GM18505 (cell line): Measurements from ENCODE around the gene NSUN2.

Experiments
- ATAC-seq: cut with Tn5 transposase; IDR thresholded peaks from one replicate; pipeline ENCODE4 v1.9.1; 2021; ENCODE audit not compliant: unreplicated experiment
- POLR2A ChIP-seq: IDR thresholded peaks from 4 replicates; pipeline ENCODE4 v1.6.1; 2011; ENCODE audit warnings: borderline replicate concordance; ENCODE audit not compliant: insufficient read depth, insufficient read length; ENCODE audit errors: extremely low read depth

NSUN2 gene

DNA sequence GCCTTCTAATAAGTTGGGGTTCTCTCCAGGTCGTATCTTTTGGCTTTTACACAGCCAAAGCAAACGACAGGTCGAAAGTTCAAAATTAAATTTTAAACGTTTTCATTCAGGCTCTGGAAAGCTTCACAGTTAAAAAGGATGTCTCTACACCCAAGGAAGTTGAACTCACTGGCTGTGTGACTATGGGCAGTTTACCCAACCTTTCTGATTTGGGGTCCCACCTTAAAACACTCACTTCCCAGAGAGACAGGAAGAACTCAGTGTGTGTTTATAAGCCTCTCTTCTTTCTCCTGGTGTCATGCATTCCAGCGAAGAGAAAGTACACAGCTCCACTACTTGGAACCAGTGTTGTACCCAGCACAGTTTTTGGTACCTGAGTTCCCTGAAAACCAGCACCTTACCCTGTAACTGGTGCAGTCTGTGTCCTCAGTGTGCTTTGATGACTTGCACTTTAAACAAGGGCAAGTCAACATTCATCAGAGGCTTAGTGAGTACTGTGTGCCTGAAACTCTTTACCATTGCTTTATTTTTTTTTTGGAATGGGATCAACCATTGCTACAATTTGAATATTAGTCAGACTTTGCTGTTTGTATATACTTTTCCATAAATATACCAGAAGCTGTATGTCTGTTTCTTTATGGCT lies 2.1 kb upstream of the NSUN2 start:
- TF ChIP-seq POLR2A: no peak
- ATAC-seq: no peak

DNA sequence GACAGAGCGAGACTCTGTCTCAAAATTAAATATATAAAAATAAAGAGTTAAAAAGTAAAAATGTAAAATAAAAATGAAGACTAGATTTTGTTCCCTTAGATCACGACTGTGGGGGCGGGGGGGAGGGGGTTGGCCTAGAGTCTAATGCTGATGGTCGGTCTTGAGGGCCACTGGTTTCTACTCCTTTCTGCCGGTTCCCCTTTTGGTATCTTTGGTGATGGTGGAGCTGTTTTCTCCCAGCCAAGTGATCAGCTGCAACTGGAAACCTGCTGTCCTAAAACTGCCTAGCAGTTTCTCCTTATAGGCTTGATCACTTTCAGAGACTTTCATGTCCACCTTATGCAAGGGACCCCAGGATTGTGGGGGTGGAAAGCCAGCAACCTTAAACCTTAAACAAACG lies 1.5 kb upstream of the NSUN2 start:
- no peak for TF ChIP-seq POLR2A
- ATAC-seq: no peak

DNA sequence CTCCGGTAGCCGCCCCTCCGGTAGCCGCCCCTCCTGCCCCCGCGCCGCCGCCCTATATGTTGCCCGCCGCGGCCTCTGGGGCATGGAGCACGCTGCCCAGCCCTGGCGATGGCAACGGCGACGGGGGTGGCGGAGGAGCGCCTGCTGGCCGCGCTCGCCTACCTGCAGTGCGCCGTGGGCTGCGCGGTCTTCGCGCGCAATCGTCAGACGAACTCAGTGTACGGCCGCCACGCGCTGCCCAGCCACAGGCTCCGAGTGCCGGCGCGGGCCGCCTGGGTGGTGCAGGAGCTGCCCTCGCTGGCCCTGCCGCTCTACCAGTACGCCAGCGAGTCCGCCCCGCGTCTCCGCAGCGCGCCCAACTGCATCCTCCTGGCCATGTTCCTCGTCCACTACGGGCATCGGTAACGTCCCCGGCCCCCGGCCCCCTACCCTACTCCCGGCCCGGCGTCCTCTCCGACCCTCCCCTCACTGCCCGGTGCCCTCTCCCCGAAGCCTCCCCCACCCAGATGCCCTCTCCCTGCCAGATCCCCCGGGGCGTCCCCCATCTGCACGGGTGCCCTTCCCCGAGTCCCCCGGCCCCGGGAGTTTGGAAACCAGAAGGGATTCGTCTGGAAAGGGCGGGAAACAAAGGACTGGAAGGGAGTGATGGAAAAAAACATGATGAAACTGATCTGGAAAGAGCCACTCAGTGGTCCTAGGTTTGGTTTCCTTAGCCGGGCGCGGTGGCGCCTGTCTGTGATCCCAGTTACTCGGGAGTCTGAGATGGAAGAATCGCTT lies 813 bp upstream of the NSUN2 start:
- ATAC-seq: peak; percentile 60
- peak; percentile 32 for TF ChIP-seq POLR2A

DNA sequence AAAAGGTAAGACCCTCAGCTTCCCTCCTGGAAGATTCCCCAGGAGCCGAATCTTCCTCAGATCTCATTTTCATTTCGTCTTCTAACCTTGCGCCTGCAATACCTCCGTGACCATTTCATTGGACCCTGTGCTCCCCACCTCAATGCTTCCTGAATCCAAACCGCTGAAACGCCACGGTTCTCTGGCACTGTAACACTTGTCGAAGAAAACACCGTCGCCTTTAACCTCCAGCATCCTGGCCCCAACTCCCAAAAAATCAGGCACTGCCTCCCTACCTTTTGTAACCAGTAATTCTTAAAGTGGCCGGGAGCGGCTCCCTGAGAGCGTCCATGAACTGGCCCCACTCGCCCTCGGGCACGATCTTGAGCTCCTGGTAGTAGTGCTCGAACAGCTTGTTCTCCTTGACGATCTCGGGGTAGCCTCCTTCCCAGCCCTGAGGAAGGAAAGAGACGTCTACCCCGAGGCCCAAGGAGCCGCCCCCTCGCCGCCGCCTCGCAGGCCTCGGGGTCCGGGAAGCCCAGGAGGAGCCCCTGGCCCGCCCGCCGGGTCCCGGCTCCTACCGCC lies 438 bp downstream of the NSUN2 start:
- TF ChIP-seq POLR2A: no peak
- peak; percentile 24 for ATAC-seq

DNA sequence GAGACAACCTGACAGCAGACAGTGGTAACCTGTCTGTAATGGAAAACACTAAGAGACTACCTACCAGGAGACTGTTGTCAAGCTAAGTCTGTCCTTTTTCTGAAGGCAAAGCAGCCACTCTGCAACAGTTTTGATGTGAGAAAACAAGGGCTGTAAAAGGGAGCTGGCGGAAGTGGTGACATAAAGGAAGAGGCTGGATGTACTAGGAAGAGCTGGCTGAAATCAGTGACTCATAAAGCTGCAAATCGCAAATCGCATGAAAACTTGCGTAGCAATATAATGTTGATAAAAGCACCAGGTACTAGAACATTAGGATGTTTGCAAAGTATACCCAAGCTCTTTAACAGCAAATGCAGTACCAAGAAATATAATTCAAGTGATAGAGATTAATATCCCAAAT lies 1.4 kb downstream of the NSUN2 start:
- ATAC-seq: no peak
- TF ChIP-seq POLR2A: no peak

DNA sequence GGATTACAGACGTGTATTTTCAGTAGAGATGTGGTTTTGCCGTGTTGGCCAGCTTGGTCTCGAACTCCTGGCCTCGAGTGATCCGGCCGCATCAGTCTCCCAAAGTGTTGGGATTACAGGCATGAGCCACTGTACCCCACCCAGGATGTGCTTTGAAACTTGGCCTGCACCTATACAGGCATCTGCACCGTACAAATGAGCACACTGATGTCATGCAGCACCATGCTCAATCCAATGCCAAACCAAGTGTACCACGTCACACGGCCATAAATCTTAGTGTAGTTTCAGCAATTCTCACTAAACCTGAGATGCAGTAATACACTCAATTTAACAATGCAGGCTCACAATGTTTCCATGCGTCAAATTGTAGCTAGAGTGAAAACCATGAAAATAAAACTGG lies 6.3 kb downstream of the NSUN2 start:
- ATAC-seq: no peak
- TF ChIP-seq POLR2A: no peak

DNA sequence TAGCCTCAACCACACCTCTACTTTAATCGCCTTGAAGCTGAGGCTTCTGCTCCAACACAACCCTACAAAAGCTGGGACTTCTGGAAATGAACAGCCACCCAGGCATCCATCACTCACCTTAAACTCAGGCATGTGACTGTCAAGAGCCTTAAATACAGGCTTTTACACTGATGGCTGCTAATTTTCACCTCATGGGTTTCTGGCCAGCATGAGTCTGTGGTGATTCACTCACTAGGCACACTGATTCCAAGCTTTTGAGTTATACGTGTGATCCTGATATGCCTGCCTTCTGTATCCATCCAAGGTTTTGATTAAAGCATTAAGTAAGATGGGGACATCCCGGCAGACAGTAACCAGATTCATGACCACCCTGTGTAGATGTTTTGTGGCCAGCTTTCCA lies 8.9 kb downstream of the NSUN2 start:
- ATAC-seq: no peak

DNA sequence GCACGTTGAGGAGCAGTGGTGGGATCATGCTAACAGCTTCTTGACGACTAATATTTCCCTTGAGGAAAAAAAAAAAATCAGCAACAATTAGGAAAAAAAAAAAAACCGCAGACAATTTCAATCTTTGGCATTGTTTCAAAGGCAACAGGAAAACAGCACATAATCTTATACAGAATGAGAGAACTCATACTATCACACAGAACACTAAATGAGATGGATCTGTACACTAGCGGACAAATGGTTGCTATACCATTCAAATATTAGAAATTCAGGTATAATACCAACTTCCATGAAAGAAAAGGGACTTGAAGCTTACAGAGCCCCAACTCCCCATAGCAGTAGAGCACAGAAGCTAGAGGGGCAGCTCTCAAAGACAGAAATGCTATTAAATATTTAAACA lies 9.6 kb downstream of the NSUN2 start:
- TF ChIP-seq POLR2A: no peak
- no peak for ATAC-seq

More for the DNA sequence above, 8.9 kb downstream of the NSUN2 start:
- TF ChIP-seq POLR2A: no peak

DNA sequence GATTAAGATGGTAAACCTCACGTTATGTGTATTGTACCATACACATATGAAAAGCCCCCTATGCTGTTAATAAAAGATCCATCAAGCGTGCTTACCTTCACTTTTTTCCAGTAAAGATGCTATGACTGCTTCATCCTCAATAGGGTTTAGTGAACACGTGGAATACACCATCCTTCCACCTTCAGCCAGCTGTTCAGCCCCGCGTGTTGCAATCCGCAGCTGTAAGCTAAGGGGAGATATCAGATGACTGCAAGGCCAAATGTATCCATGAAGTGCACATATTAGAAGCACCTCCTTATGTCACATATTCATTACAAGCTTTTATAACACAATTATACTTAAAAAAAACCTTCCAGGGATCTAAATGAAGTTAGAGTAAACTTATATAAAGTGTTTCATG lies 16.2 kb downstream of the NSUN2 start:
- no peak for TF ChIP-seq POLR2A
- ATAC-seq: no peak

DNA sequence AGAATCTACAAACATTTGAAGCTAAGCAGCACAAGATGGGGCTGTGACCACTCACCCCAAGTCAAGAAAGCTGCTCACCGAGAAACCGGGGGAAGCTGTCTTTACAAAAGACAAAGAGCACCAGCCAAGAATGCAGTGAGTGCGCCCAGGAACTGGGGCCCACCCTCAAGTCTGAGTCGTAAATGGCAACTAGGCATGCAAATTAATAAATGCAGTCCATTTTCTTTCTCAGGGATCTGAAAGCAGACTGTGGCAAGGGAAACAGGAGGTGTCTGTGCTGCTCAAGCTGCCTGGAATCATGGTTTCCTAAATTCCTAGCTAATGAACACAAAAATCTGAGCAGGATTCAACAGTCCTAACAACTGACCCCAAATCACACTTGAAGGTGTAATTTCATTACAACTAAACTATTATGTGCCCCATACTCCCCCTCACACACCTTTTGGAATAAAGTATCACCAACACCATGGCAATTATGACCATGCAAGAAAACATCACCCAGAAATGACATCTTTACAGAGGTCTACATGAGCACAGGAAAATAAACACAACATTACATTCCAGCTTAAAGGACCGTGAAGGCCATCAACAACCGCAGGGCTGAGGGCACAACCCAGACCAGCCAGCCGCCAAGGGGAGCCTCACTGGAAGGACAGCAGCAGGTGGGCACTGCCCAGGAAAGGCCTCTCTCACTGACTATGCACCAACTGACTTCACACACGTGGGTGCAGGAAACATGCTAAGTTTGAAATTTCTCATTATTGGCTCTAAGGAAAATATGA lies 17.6 kb downstream of the NSUN2 start:
- no peak for ATAC-seq
- TF ChIP-seq POLR2A: no peak

DNA sequence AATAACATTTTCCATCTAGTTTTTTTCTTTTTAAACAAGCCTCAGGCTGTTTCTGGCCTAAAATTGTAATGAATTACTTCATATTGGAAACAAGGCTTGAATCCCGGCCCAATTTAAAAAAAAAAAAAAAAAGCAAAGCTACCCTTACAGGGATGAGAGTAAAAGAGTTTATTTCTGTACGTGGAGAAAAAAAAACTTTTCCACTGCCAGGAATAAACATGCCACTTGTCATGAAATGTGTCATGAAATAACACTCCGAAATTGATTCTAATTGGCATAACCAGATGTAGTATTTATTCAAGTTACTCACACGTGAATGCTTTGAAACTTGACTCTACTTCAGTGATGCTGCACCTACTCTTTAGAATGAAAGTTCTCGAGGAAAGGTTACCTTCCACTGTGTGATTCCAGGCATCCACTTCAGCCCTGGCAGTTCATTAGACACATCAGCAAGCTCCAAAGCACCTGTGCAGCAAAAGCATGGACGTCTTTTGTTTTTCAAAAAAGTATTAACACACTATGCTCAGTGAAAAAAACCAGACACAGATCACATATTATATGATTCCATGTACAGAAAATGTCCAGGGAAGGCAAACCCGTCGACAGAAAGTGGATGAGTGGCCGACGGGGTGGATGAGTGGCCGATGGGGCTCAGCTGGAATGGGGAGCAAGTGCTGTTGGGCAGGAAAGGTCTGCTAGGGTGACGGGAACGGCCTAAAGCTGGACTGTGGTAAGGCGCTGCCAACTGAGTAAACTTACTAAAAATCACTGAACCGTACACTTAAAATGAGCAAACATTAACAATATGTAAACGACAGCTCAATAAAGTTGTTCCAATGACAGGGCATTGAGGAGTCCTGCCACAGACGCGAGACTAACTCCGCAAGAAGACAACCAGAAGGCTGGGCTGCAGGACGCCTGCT lies 21.2 kb downstream of the NSUN2 start:
- no peak for ATAC-seq

DNA sequence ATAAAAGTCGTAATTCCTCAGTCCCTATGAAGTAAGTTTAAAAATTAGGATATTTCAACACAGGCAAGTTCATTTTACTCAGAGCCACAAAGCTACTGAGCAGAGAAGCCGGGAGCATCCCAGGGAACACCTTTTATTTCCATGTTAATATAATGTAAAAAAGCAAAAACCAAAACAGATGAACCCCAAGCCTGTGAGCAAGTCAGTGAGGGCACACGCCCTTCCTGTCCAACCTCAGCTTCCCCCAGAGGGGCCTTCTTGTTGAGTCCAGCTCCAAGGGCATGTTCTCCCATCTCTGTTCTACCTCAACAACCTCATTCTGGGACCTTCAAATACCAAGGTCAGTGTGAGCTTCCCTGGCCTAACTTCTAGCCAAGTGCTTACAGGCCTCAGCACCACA lies 24.8 kb downstream of the NSUN2 start:
- ATAC-seq: no peak

More for the DNA sequence above, 21.2 kb downstream of the NSUN2 start:
- TF ChIP-seq POLR2A: no peak

More for the DNA sequence above, 24.8 kb downstream of the NSUN2 start:
- no peak for TF ChIP-seq POLR2A
